Measurements from ENCODE around the gene MEA1. TPM values are rescaled to one million over a fixed set of nuclear protein-coding genes. Genes with fewer than 3 reads are reported as not detected.
A peak's percentile ranks its signal among the peaks of the same experiment; 100 is the strongest.

Gene MEA1
- total RNA-seq, 5 donors from 2014 or later (not counting 1 experiment from before 2014, with no cell fraction given): 20.5 to 38.7 (median 34.0) TPM

DNA sequence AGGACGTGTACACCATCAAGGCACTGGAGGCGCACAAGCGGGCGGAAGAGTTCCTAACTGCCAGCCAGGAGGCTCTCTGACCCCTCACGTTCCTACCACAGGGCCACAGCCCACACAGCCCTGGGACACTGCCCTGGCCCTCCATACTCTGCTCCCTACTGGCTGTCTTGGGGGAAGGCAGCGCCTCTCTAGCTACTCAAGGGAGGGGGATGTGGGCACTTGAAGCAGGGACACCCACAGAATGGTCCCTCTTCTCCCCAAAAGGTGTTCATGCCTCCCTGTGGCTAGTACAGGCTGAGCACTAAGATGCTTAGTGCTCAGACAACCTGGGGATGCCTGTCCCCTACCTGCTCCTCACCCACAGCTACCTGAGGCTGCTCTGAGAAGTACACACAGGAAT, 2.5 kb downstream of the MEA1 start:
- no peak for DNase-seq
- no peaks in the 10 kb centered on the region for H3K9me3 ChIP-seq
- peaks cover 17 to 56% of the 10 kb centered on the region in 2 donors for H3K36me3 ChIP-seq (ENCODE audit: control insufficient read depth in 2 of 2, extremely low read depth in 1 of 2, insufficient read depth in 1 of 2, low read length in 1 of 2)
- ATAC-seq (replicated peaks in 1 of 4): no peak
- no peak overlapping the region for H3K4me3 Mint-ChIP-seq
- peaks cover 19% of the 10 kb centered on the region for H3K36me3 Mint-ChIP-seq
- peaks cover 44 to 51% (median 50%) of the 10 kb centered on the region in 3 donors for H3K4me1 Mint-ChIP-seq
- H3K4me3 ChIP-seq (ENCODE audit: control insufficient read depth in 1 of 2, extremely low read depth in 1 of 2, low read length in 1 of 2): no peak overlapping the region
- H3K4me1 ChIP-seq (ENCODE audit: control insufficient read depth in 1 of 2, extremely low read depth in 1 of 2, insufficient read depth in 2 of 2, low read length in 2 of 2): peaks cover 14 to 35% of the 10 kb centered on the region in 2 experiments
- POLR2A ChIA-PET: interaction anchor here in 1 of 2 donors (0.7 kb wide), 1 partner anchor 43 kb away, joined by 3 read pairs; the partner anchor contains the start of gene CUL7
- H3K27me3 Mint-ChIP-seq: no peaks in the 10 kb centered on the region
- H3K27me3 ChIP-seq (replicated peaks in 1 of 2; ENCODE audit: control insufficient read depth in 2 of 2, extremely low read depth in 1 of 2, insufficient read depth in 2 of 2, low read length in 1 of 2): no peaks in the 10 kb centered on the region
- CTCF ChIA-PET: interaction anchor here in 1 of 2 donors (1.3 kb wide), 1 partner anchor 133 kb away, joined by 3 read pairs; no protein-coding TSS in a partner anchor
- peak overlapping the region in 1 of 2 donors; percentile 91 for H3K27ac Mint-ChIP-seq
- no peaks in the 10 kb centered on the region for H3K9me3 Mint-ChIP-seq
- 74% methylated on average over 3 of the region's 6 CpGs for WGBS (ENCODE audit: insufficient coverage)
- H3K27ac ChIP-seq (ENCODE audit: low read length): no peak overlapping the region

DNA sequence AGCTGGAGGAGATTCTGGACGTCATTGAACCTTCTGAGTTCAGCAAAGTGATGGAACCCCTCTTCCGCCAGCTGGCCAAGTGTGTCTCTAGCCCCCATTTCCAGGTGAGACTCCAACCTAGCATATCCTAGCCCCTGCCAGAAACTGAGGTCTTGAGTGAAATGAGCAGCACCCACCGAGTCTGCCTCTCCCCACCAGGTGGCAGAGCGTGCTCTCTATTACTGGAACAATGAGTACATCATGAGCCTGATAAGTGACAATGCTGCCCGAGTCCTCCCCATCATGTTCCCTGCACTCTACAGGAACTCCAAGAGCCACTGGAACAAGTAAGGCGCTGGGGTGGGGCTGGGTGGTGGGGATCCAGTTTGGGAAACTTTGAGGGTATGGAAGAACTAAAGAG, 4.6 kb downstream of the MEA1 start:
- Mint-ChIP-seq H3K27me3 (no peaks in the 10 kb centered on the region), H3K9me3 (no peaks in the 10 kb centered on the region), H3K4me3 (no peak overlapping the region), H3K27ac (peak overlapping the region in 1 of 2 donors; percentile 52), H3K36me3 (peaks cover 24% of the 10 kb centered on the region), H3K4me1 (peaks cover 30 to 34% (median 32%) of the 10 kb centered on the region in 3 donors)
- Histone ChIP-seq H3K36me3 (ENCODE audit: control insufficient read depth in 2 of 2, extremely low read depth in 1 of 2, insufficient read depth in 1 of 2, low read length in 1 of 2) (peaks cover 17 to 64% of the 10 kb centered on the region in 2 donors), H3K27ac (ENCODE audit: low read length) (no peak overlapping the region), H3K9me3 (no peaks in the 10 kb centered on the region), H3K4me1 (ENCODE audit: control insufficient read depth in 1 of 2, extremely low read depth in 1 of 2, insufficient read depth in 2 of 2, low read length in 2 of 2) (peaks cover 7 to 18% of the 10 kb centered on the region in 2 experiments), H3K4me3 (ENCODE audit: control insufficient read depth in 1 of 2, extremely low read depth in 1 of 2, low read length in 1 of 2) (no peak overlapping the region), H3K27me3 (replicated peaks in 1 of 2; ENCODE audit: control insufficient read depth in 2 of 2, extremely low read depth in 1 of 2, insufficient read depth in 2 of 2, low read length in 1 of 2) (no peaks in the 10 kb centered on the region)
- WGBS (ENCODE audit: insufficient coverage): 81% methylated on average over 2 of the region's 6 CpGs
- DNase-seq (peak in 23 of 35 experiments; percentile 4 to 48 (median 27)), ATAC-seq (replicated peaks in 1 of 4) (no peak)
- ChIA-PET POLR2A (interaction anchor here in 1 of 2 donors (0.5 kb wide), 1 partner anchor 212 kb away, joined by 3 read pairs; no protein-coding TSS in a partner anchor), CTCF (interaction anchor here in 1 of 2 donors (1.2 kb wide), 1 partner anchor 135 kb away, joined by 4 read pairs; no protein-coding TSS in a partner anchor)

DNA sequence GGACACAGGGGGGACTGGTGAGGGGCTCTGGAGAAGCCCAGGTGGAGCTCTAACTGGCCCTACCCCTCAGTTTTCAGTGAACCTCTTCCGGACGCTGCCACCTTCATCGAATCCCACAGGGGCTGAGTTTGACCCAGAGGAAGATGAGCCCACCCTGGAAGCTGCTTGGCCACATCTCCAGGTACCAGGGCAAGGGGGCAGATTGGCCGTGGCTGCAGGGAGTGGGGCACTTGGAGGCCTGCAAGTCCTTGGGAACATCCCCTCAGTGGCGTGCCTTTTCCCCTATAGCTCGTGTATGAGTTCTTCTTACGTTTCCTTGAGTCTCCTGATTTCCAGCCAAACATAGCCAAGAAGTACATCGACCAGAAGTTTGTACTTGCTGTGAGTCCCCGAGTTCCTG, 6.6 kb downstream of the MEA1 start:
- ATAC-seq (replicated peaks in 1 of 4) (no peak), DNase-seq (no peak)
- Mint-ChIP-seq H3K9me3 (no peaks in the 10 kb centered on the region), H3K4me1 (peaks cover 10 to 15% (median 14%) of the 10 kb centered on the region in 3 donors), H3K27me3 (no peaks in the 10 kb centered on the region), H3K4me3 (no peak overlapping the region), H3K27ac (no peak overlapping the region), H3K36me3 (peaks cover 24% of the 10 kb centered on the region)
- Histone ChIP-seq H3K4me3 (ENCODE audit: control insufficient read depth in 1 of 2, extremely low read depth in 1 of 2, low read length in 1 of 2) (no peak overlapping the region), H3K36me3 (ENCODE audit: control insufficient read depth in 2 of 2, extremely low read depth in 1 of 2, insufficient read depth in 1 of 2, low read length in 1 of 2) (peaks cover 17 to 68% of the 10 kb centered on the region in 2 donors), H3K4me1 (ENCODE audit: control insufficient read depth in 1 of 2, extremely low read depth in 1 of 2, insufficient read depth in 2 of 2, low read length in 2 of 2) (peaks cover 0 to 4% of the 10 kb centered on the region in 2 experiments), H3K27ac (ENCODE audit: low read length) (no peak overlapping the region), H3K9me3 (no peaks in the 10 kb centered on the region), H3K27me3 (replicated peaks in 1 of 2; ENCODE audit: control insufficient read depth in 2 of 2, extremely low read depth in 1 of 2, insufficient read depth in 2 of 2, low read length in 1 of 2) (no peaks in the 10 kb centered on the region)
- ChIA-PET CTCF (no interaction called here), POLR2A (interaction anchor here in 1 of 2 donors (0.7 kb wide), 1 partner anchor 39 kb away, joined by 3 read pairs; no protein-coding TSS in a partner anchor)
- 95% methylated on average over 8 of the region's 9 CpGs for WGBS (ENCODE audit: insufficient coverage)

DNA sequence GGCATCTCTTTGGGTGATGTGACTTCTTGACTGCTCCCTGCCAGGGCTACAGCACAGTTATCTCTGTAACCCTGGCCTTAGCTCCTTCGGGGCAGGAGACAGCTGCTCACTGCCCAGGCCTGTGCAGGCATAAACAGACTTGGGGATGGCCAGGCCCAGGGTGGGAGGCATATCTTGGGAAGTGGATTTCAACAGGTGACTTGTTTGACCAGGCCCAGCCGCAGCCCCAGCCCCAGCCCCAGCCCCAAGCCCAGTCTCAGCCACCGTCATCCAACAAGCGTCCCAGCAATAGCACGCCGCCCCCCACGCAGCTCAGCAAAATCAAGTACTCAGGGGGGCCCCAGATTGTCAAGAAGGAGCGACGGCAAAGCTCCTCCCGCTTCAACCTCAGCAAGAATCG, 7.5 kb downstream of the MEA1 start:
- Histone ChIP-seq H3K27me3 (replicated peaks in 1 of 2; ENCODE audit: control insufficient read depth in 2 of 2, extremely low read depth in 1 of 2, insufficient read depth in 2 of 2, low read length in 1 of 2) (no peaks in the 10 kb centered on the region), H3K36me3 (ENCODE audit: control insufficient read depth in 2 of 2, extremely low read depth in 1 of 2, insufficient read depth in 1 of 2, low read length in 1 of 2) (peaks cover 12 to 60% of the 10 kb centered on the region in 2 donors), H3K27ac (ENCODE audit: low read length) (no peak overlapping the region), H3K4me1 (ENCODE audit: control insufficient read depth in 1 of 2, extremely low read depth in 1 of 2, insufficient read depth in 2 of 2, low read length in 2 of 2) (no peaks in the 10 kb centered on the region), H3K4me3 (ENCODE audit: control insufficient read depth in 1 of 2, extremely low read depth in 1 of 2, low read length in 1 of 2) (no peak overlapping the region), H3K9me3 (no peaks in the 10 kb centered on the region)
- H3K36me3 Mint-ChIP-seq: peaks cover 24% of the 10 kb centered on the region
- over 99% methylated on average over 9 of the region's 11 CpGs for WGBS (ENCODE audit: insufficient coverage)
- ChIA-PET CTCF (no interaction called here), POLR2A (no interaction called here)
- H3K27ac Mint-ChIP-seq: no peak overlapping the region
- no peak for DNase-seq
- ATAC-seq (replicated peaks in 1 of 4): no peak
- H3K9me3 Mint-ChIP-seq: no peaks in the 10 kb centered on the region
- peaks cover under 1 to 6% (median 5%) of the 10 kb centered on the region in 3 donors for H3K4me1 Mint-ChIP-seq
- no peaks in the 10 kb centered on the region for H3K27me3 Mint-ChIP-seq
- H3K4me3 Mint-ChIP-seq: no peak overlapping the region

DNA sequence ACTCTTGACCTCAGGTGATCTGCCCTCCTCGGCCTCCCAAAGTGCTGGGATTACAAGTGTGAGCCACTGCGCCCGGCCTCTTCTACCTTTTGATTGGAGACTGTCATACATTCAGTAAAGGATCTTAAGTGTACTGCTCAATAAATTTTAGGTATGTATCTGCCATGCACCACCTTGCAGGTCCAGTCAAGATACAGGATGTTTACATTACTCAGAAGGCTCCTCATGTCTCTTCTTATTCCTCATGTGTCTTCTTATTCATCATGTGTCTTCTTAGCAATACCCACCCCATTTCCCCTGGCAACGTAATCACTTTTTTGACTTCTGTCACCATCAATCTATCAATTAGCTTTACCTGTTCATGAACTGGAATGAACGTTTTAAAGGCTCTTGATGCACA, 7.9 kb downstream of the MEA1 start:
- ChIA-PET CTCF (no interaction called here), POLR2A (no interaction called here)
- no peak overlapping the region for H3K27ac Mint-ChIP-seq
- H3K27me3 Mint-ChIP-seq: no peaks in the 10 kb centered on the region
- peaks cover 24% of the 10 kb centered on the region for H3K36me3 Mint-ChIP-seq
- Histone ChIP-seq H3K9me3 (no peaks in the 10 kb centered on the region), H3K36me3 (ENCODE audit: control insufficient read depth in 2 of 2, extremely low read depth in 1 of 2, insufficient read depth in 1 of 2, low read length in 1 of 2) (peaks cover 12 to 56% of the 10 kb centered on the region in 2 donors), H3K4me3 (ENCODE audit: control insufficient read depth in 1 of 2, extremely low read depth in 1 of 2, low read length in 1 of 2) (no peak overlapping the region), H3K27me3 (replicated peaks in 1 of 2; ENCODE audit: control insufficient read depth in 2 of 2, extremely low read depth in 1 of 2, insufficient read depth in 2 of 2, low read length in 1 of 2) (no peaks in the 10 kb centered on the region), H3K27ac (ENCODE audit: low read length) (no peak overlapping the region), H3K4me1 (ENCODE audit: control insufficient read depth in 1 of 2, extremely low read depth in 1 of 2, insufficient read depth in 2 of 2, low read length in 2 of 2) (no peaks in the 10 kb centered on the region)
- WGBS (ENCODE audit: insufficient coverage): 100% methylated on average over 2 of the region's 5 CpGs
- H3K4me1 Mint-ChIP-seq: peaks cover 0 to 4% (median 3%) of the 10 kb centered on the region in 3 donors
- no peak overlapping the region for H3K4me3 Mint-ChIP-seq
- ATAC-seq (replicated peaks in 1 of 4): no peak
- no peaks in the 10 kb centered on the region for H3K9me3 Mint-ChIP-seq
- DNase-seq: no peak

DNA sequence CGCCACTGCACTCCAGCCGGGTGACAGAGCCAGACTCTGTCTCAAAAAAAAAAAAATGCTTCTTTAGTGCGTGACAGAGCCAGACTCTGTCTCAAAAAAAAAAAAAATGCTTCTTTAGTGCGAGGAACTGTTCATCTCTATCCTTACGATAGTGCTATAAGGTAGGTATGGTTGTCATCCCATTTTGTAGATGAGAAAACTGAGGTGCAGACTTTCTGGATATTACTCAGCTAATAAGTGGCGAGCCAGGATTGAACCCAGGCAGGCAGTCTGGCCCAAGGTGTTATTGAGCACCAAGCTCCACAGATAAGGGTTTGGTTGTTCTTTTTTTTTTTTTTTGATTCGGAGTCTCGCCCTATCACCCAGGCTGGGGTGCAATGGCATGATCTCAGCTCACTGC, 11.9 kb downstream of the MEA1 start:
- WGBS (ENCODE audit: insufficient coverage): 88% methylated on average over 3 of the region's 8 CpGs

More for the DNA sequence above, 11.9 kb downstream of the MEA1 start:
- Mint-ChIP-seq H3K36me3 (peaks cover 5% of the 10 kb centered on the region), H3K27ac (no peak overlapping the region), H3K4me1 (peaks cover 0 to 2% (median 0%) of the 10 kb centered on the region in 3 donors), H3K9me3 (no peaks in the 10 kb centered on the region), H3K27me3 (no peaks in the 10 kb centered on the region), H3K4me3 (no peak overlapping the region)
- DNase-seq: no peak
- ChIA-PET CTCF (interaction anchor here in 1 of 2 donors (0.7 kb wide), 1 partner anchor 246 kb away, joined by 4 read pairs; no protein-coding TSS in a partner anchor), POLR2A (interaction anchor here in 1 of 2 donors (0.7 kb wide), 2 partner anchors 17 to 97 kb away, joined by 4 to 10 read pairs; no protein-coding TSS in a partner anchor)
- H3K27me3 ChIP-seq (replicated peaks in 1 of 2; ENCODE audit: control insufficient read depth in 2 of 2, extremely low read depth in 1 of 2, insufficient read depth in 2 of 2, low read length in 1 of 2): no peaks in the 10 kb centered on the region
- H3K9me3 ChIP-seq: no peaks in the 10 kb centered on the region
- no peak for ATAC-seq (replicated peaks in 1 of 4)
- H3K4me1 ChIP-seq (ENCODE audit: control insufficient read depth in 1 of 2, extremely low read depth in 1 of 2, insufficient read depth in 2 of 2, low read length in 2 of 2): no peaks in the 10 kb centered on the region
- peaks cover 2 to 18% of the 10 kb centered on the region in 2 donors for H3K36me3 ChIP-seq (ENCODE audit: control insufficient read depth in 2 of 2, extremely low read depth in 1 of 2, insufficient read depth in 1 of 2, low read length in 1 of 2)
- no peak overlapping the region for H3K27ac ChIP-seq (ENCODE audit: low read length)
- no peak overlapping the region for H3K4me3 ChIP-seq (ENCODE audit: control insufficient read depth in 1 of 2, extremely low read depth in 1 of 2, low read length in 1 of 2)

All from T-cell (primary cell).